C4-2B (cell line): ENCODE results near the gene KCNJ9.

ENCODE experiments used
- H3K27ac ChIP-seq: fragments of 450-650 bp; 2 replicates; pipeline ENCODE4 v1.5.1; 2017
- ZFX ChIP-seq: fragments of 450-650 bp; IDR thresholded peaks from 2 replicates; pipeline ENCODE4 v1.6.1; 2017
- TF ChIP-seq, protein P1 (sequence below): fragments of 450-650 bp; conservative IDR thresholded peaks from 2 replicates; pipeline ENCODE4 v1.5.1; 2017; ENCODE audit warnings: mild to moderate bottlenecking

The KCNJ9 gene

DNA sequence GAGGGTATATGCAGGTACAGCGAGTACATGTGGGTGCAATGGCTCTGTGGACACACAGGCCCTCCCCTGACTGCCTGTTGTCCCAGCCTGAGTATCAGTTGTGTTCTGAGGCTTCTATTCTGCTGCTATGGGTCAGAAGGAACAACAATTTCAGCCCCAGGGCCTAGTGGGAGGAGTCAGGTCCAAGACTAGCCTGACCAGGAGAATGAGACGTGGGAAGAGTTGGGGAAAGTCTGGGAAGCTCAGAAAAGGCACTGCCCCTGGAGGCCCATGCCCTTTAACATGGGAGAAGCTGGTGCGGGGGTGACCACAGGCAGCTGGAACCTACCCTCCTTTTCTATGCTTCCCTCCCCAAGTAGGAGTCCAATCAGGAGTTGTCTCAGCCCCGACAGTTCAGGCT, 9.4 kb downstream of the KCNJ9 start:
- no peak overlapping the region for H3K27ac ChIP-seq
- TF ChIP-seq ZFX: no peak
- TF ChIP-seq, protein P1, sequence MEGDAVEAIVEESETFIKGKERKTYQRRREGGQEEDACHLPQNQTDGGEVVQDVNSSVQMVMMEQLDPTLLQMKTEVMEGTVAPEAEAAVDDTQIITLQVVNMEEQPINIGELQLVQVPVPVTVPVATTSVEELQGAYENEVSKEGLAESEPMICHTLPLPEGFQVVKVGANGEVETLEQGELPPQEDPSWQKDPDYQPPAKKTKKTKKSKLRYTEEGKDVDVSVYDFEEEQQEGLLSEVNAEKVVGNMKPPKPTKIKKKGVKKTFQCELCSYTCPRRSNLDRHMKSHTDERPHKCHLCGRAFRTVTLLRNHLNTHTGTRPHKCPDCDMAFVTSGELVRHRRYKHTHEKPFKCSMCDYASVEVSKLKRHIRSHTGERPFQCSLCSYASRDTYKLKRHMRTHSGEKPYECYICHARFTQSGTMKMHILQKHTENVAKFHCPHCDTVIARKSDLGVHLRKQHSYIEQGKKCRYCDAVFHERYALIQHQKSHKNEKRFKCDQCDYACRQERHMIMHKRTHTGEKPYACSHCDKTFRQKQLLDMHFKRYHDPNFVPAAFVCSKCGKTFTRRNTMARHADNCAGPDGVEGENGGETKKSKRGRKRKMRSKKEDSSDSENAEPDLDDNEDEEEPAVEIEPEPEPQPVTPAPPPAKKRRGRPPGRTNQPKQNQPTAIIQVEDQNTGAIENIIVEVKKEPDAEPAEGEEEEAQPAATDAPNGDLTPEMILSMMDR: no peak

DNA sequence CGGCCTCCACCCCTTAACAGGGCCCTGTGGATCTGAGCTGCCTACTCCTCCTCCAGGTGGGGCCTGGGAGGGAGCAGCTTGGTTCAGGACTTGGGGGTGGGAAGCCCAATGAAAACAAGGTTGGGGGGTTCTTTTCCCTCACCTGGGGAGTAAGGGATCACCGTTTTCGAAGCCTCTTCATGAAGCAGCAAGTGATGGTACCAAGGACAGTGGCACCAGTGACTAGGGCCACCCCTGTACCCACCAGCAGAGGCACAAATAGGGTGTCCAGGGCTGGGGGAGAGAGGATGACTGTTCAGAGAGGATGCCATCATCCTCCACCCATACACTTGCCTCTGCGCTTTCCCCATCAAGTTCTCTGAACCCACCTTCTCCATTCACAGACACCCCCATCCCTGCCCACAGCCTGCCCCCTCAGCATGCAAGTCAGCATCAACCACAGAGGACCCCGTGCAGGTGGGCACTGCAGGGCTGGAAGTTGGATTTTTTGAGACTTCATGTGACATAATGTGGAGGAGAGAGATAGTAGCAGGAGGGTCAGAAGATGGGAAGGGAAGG, 10.4 kb downstream of the KCNJ9 start:
- no peak for TF ChIP-seq ZFX
- TF ChIP-seq, protein P1: no peak
- H3K27ac ChIP-seq: no peak overlapping the region

DNA sequence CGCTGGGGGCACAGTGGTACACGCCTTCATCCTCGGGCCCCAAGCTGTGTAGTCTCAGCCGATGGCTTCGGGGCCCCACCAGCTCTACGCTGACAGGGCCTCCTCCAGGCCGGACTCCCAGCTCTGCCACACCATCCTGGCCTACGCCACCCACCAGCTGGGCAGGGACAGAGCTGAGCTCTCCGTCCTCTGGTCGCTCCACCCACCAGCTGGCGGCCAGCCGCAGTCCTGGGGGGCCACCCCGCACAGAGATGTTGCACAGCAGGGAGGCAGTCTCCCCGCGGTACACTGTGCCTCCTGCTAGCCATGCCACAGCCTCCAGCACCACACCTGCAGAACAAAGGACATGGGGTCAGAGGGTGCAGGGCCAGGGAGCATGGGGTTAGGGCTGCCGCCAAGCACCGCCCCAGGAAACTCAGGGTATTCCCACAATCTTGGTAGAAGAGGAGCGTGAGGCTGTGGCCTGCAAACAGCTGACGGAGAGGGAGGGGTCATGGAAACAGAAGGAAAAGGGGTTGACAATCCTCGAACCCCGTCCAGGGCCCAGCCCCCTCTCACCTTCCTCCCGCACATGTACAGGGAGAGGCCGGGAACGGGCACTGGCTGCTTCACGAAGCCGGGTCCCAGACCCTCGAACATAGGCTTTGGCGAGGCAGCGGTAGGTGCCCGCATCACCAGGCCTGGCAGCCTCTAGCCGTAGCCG, 11.2 kb downstream of the KCNJ9 start:
- TF ChIP-seq ZFX: no peak
- TF ChIP-seq, protein P1: no peak
- H3K27ac ChIP-seq: no peak overlapping the region

DNA sequence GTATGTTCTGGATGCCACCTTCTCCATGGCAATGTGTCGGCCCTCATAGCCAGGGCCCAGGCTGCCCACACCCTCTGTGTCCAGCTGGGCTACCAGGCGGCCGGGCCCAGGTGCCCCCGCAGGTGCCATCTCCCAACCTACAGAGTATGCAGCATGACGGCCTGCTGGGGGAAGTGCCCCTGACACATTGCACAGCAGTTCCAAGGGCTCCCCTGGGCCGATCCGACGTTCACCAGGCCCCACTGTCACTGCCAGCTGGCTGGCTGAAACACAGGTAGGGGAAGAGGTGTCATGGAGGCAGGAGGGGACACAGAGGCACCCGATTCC, 11.7 kb downstream of the KCNJ9 start:
- no peak overlapping the region for H3K27ac ChIP-seq
- TF ChIP-seq, protein P1: no peak
- TF ChIP-seq ZFX: no peak

DNA sequence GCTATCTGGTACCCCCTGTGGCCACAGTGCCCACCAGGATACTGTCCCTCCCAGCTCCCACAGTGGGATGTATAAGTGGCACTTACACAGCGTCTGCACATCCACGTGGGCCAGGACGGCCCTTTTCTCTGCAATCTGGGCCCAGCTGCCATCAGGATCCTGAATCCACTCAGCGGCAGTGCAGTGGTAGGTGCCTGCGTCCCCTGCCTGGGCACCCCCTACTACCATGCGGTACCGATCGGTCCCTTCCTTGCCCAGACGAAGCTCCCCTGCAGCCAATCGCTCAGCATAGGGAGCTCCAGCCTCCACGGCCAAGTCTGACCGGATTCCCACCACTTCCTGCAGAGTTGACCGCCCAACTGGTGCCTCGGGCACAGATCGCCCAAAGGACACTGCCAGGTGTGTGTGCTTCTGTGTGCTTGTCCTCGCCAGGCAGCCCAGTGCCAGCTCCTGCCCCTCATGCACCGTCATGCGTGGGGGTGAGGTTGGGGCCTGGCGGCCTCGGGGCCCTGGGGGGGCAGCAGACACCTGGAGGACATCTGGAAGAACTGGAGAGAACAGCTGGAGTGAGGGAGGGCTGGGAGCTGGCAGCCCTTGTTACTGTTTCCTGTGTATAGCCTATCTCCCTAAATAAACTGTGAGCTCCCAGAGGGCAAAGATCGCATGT, 12.4 kb downstream of the KCNJ9 start:
- no peak overlapping the region for H3K27ac ChIP-seq
- TF ChIP-seq ZFX: no peak
- TF ChIP-seq, protein P1: no peak

DNA sequence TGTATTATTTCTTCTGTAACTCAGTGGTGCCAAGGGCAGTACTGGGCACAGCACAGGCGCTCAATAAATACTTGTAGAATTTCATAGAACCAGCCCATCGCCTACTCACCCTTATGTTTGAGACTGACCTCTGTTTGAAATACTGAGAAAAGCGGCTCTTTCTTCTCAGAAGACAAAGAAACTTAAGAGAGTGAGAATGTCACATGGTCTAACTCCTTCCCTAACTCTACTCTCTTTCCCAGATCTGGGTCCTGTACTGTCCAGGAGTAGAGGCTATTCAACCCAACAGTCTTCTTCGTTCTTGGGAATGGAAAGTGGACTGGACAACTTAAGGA, 12.9 kb downstream of the KCNJ9 start:
- TF ChIP-seq, protein P1: no peak
- TF ChIP-seq ZFX: no peak
- H3K27ac ChIP-seq: no peak overlapping the region

DNA sequence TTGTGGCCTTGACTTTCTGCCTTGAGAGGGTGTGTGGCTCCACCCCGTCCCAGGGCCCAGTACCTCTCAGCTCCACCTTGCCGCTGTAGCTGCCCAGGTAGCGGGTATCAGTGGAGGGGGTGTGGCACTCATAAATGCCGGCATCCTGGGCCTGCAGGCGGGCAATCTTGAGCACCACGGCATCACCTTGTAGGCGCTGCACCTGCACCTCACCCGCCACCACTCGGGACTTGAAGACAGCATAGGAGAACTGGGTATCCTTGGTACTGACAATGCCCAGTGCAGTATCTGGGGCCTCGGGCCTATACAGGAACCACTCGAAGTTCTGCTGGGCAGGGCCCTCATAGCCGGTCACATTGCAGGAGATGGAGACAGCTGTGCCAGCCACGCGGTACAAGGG, 13.5 kb downstream of the KCNJ9 start:
- TF ChIP-seq ZFX: no peak
- TF ChIP-seq, protein P1: no peak
- H3K27ac ChIP-seq: no peak overlapping the region
